ENCODE measurements around the gene KIF22. TPM values are rescaled to one million over a fixed set of nuclear protein-coding genes. Genes with fewer than 3 reads are reported as not detected.

Gene KIF22
- total RNA-seq, 1 donor from 2014 or later, result 40.7 TPM

DNA sequence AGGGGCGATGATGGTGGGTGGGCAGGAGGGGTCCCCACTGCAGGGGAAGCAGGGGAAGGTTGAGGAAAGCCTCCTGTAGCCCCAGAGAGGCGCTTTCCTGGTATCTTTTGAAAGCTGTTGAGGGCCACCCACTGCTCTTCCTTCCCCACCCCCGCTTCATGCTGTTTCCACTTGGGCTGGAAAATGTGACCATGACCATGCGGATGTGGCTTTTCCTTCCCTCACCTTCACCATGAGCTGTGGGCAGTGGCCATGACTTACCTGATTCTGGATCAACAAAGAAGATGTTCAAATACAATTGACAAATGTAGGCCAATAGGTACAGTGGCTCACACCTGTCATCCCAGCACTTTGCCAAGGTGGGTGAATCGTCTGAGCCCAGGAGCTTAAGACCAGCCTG is 43.5 kb downstream of the KIF22 start:
- Mint-ChIP-seq H3K4me1 (ENCODE audit: unreplicated experiment) (no peaks in the 10 kb centered on the region), H3K36me3 (ENCODE audit: low read depth, unreplicated experiment) (no peaks in the 10 kb centered on the region), H3K9me3 (ENCODE audit: unreplicated experiment) (no peaks in the 10 kb centered on the region), H3K4me3 (ENCODE audit: unreplicated experiment) (no peak overlapping the region), H3K27ac (ENCODE audit: unreplicated experiment) (no peak overlapping the region), H3K27me3 (ENCODE audit: unreplicated experiment) (peaks cover 2% of the 10 kb centered on the region)
- TF ChIP-seq CTCF (IDR thresholded peaks at IDR 0.05; ENCODE audit: unreplicated experiment), result no peak
- DNase-seq (ENCODE audit: low spot score), result no peak

- no peak overlapping the region for H3K4me3 Mint-ChIP-seq (ENCODE audit: unreplicated experiment)
- H3K9me3 Mint-ChIP-seq (ENCODE audit: unreplicated experiment), result no peaks in the 10 kb centered on the region
- no peak for TF ChIP-seq CTCF (IDR thresholded peaks at IDR 0.05; ENCODE audit: unreplicated experiment)
- no peak overlapping the region for H3K27ac Mint-ChIP-seq (ENCODE audit: unreplicated experiment)
- peaks cover 2% of the 10 kb centered on the region for H3K27me3 Mint-ChIP-seq (ENCODE audit: unreplicated experiment)
- no peaks in the 10 kb centered on the region for H3K36me3 Mint-ChIP-seq (ENCODE audit: low read depth, unreplicated experiment)
- H3K4me1 Mint-ChIP-seq (ENCODE audit: unreplicated experiment), result no peaks in the 10 kb centered on the region
- DNase-seq (ENCODE audit: low spot score), result no peak
These were observed 45.4 kb downstream of the KIF22 start for GRCh38 chr16:29835926-29836325.

GRCh38 chr16:29836623-29837022 is 46.1 kb downstream of the KIF22 start:
- Mint-ChIP-seq H3K4me1 (ENCODE audit: unreplicated experiment) (no peaks in the 10 kb centered on the region), H3K36me3 (ENCODE audit: low read depth, unreplicated experiment) (no peaks in the 10 kb centered on the region), H3K27me3 (ENCODE audit: unreplicated experiment) (peaks cover 2% of the 10 kb centered on the region), H3K9me3 (ENCODE audit: unreplicated experiment) (no peaks in the 10 kb centered on the region), H3K27ac (ENCODE audit: unreplicated experiment) (no peak overlapping the region), H3K4me3 (ENCODE audit: unreplicated experiment) (no peak overlapping the region)
- TF ChIP-seq CTCF (IDR thresholded peaks at IDR 0.05; ENCODE audit: unreplicated experiment), result no peak
- DNase-seq (ENCODE audit: low spot score), result no peak

DNA sequence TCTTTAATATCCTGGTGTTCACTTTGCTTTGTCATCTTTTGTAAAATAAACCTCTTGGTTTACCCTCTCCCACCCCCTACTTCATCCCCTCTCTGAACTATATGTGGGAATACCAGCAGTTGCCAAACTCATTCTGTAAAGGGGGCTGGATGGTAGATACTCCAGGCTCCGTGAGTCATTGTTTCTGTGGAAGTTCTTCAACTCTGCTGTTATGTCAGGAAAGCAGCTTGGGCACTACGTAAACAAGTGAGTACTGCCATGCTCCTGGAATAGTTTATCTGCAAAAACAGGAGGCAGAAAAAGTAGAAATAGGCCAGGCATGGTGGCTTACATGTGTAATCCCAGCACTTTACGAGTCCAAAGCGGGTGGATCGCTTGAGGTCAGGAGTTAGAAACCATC is 47.3 kb downstream of the KIF22 start:
- Mint-ChIP-seq H3K27me3 (ENCODE audit: unreplicated experiment) (peaks cover 2% of the 10 kb centered on the region), H3K4me3 (ENCODE audit: unreplicated experiment) (no peak overlapping the region), H3K4me1 (ENCODE audit: unreplicated experiment) (no peaks in the 10 kb centered on the region), H3K36me3 (ENCODE audit: low read depth, unreplicated experiment) (no peaks in the 10 kb centered on the region), H3K27ac (ENCODE audit: unreplicated experiment) (no peak overlapping the region), H3K9me3 (ENCODE audit: unreplicated experiment) (no peaks in the 10 kb centered on the region)
- no peak for TF ChIP-seq CTCF (IDR thresholded peaks at IDR 0.05; ENCODE audit: unreplicated experiment)
- DNase-seq (ENCODE audit: low spot score), result no peak

DNA sequence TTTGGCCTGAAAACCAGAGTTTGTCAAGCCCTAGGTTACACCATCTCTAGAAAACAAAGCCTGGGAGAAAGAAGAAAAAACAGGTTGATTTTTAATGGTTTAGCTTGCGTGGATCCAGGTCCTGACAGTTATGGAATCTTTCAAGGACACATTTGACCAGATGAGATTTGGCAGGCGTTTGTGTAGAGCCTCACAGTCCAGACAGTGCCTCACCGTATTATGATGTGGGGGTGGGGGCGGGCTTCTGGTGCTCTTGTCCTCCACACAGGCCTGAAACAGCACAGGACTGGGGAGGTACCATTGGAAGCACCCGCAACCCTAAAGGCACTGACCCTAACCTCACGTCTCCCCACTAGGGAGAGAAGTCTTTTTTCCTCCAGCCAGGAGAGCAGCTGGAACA is 49.3 kb downstream of the KIF22 start:
- no peak for DNase-seq (ENCODE audit: low spot score)
- H3K27me3 Mint-ChIP-seq (ENCODE audit: unreplicated experiment), result peaks cover 2% of the 10 kb centered on the region
- H3K9me3 Mint-ChIP-seq (ENCODE audit: unreplicated experiment), result no peaks in the 10 kb centered on the region
- no peaks in the 10 kb centered on the region for H3K4me1 Mint-ChIP-seq (ENCODE audit: unreplicated experiment)
- H3K4me3 Mint-ChIP-seq (ENCODE audit: unreplicated experiment), result no peak overlapping the region
- H3K27ac Mint-ChIP-seq (ENCODE audit: unreplicated experiment), result no peak overlapping the region
- no peaks in the 10 kb centered on the region for H3K36me3 Mint-ChIP-seq (ENCODE audit: low read depth, unreplicated experiment)
- TF ChIP-seq CTCF (IDR thresholded peaks at IDR 0.05; ENCODE audit: unreplicated experiment), result no peak
